Measurements from ENCODE around the gene SLC34A1.

SLC34A1 gene, protein sequence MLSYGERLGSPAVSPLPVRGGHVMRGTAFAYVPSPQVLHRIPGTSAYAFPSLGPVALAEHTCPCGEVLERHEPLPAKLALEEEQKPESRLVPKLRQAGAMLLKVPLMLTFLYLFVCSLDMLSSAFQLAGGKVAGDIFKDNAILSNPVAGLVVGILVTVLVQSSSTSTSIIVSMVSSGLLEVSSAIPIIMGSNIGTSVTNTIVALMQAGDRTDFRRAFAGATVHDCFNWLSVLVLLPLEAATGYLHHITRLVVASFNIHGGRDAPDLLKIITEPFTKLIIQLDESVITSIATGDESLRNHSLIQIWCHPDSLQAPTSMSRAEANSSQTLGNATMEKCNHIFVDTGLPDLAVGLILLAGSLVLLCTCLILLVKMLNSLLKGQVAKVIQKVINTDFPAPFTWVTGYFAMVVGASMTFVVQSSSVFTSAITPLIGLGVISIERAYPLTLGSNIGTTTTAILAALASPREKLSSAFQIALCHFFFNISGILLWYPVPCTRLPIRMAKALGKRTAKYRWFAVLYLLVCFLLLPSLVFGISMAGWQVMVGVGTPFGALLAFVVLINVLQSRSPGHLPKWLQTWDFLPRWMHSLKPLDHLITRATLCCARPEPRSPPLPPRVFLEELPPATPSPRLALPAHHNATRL

GRCh38 chr5:177384134-177384533 is at the start of gene SLC34A1:
TSS of gene SLC34A1 (plus strand) at chr5:177384434. CDS start at chr5:177385742, 1,308 bp downstream.
- Histone ChIP-seq H3K27ac (no peak within 1 kb of the TSS), H3K4me3 (no peak within 1 kb of the TSS)
- no peak for DNase-seq (ENCODE audit: low spot score)
- no peak for TF ChIP-seq CTCF (IDR thresholded peaks at IDR 0.05)

- Histone ChIP-seq H3K4me3 (no peak overlapping the region), H3K27ac (no peak overlapping the region)
- DNase-seq (ENCODE audit: low spot score), result no peak
- no peak for TF ChIP-seq CTCF (IDR thresholded peaks at IDR 0.05)
These were observed 49.2 kb upstream of the SLC34A1 start for GRCh38 chr5:177334781-177335700.

DNA sequence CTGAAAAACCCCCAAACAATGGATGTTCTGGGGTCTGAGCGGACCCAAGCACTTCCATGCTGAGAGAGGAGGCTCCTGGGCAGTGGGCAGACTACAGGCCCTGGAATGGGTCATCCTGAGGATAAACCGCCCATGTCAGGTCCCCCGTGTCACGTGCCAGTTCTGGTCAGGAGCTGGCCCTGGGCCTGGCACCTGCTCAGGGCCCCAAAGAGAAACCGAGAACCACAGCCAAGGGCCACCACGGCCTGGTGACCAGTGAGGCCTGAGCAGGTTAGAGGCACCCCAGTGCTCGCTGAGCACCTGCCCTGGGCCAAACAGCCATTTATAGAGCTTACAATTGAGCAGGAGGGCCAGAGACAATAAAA is 48.6 kb upstream of the SLC34A1 start:
- Histone ChIP-seq H3K27ac (no peak overlapping the region), H3K4me3 (no peak overlapping the region)
- DNase-seq (ENCODE audit: low spot score), result no peak
- TF ChIP-seq CTCF (IDR thresholded peaks at IDR 0.05), result no peak

GRCh38 chr5:177336112-177336511 is 48.1 kb upstream of the SLC34A1 start:
- H3K27ac ChIP-seq, result no peak overlapping the region
- no peak for TF ChIP-seq CTCF (IDR thresholded peaks at IDR 0.05)

DNA sequence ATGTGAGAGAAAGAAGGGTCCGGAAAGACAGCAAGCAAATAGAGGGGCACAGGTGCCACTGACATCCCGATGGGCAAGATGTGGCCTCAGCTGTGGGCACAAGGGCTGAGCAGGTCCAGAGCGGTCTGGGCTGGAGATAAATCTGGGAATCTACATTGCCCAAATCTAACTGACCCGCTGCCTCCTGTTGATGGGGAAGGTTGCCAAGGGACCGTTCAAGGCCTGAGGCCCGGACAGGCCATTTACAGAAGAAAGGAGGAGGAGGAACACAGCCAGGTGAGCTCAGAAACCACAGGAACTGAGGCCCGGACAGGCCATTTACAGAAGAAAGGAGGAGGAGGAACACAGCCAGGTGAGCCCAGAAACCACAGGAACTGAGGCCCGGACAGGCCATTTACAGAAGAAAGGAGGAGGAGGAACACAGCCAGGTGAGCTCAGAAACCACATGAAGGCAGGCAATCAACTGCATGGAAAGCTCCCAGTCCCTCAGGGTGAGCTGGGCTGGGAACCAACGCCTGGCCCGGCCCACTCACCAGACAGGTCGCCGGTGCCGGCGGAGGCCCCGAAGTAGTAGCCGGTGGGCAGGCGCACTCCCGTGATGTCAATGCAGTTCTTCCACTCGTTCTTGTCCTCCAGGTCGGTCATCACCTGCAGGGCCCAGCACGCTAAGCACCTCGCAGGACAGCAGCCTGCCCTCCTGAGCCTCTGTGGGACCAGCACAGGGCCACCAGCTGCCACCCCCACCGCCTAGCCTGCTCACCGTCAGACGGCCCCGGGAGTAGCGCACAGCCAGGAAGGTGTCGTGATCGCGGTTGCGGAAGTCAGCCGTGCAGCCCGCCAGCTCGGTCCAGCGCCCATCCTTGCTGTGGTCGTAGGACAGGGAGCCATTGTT is 47.4 kb upstream of the SLC34A1 start:
- DNase-seq (ENCODE audit: low spot score), result no peak
- H3K4me3 ChIP-seq, result no peak overlapping the region
- no peak for TF ChIP-seq CTCF (IDR thresholded peaks at IDR 0.05)
- H3K27ac ChIP-seq, result no peak overlapping the region

More at GRCh38 chr5:177336112-177336511, 48.1 kb upstream of the SLC34A1 start:
- DNase-seq (ENCODE audit: low spot score), result no peak
- H3K4me3 ChIP-seq, result no peak overlapping the region
